Lower leg skin (tissue), 3 donors: ENCODE measurements around the gene SDK2.

Source experiments
- CTCF ChIP-seq, 3 donors: fragments of 450-650 bp; IDR thresholded peaks; one replicate each; pipeline ENCODE4 v1.5.1; 2016; ENCODE audit warnings: antibody characterized with exemption in 3 of 3, mild to moderate bottlenecking in 3 of 3, moderate library complexity in 2 of 3
- POLR2A ChIP-seq, 2 donors: fragments of 450-650 bp; IDR thresholded peaks; one replicate each; pipeline ENCODE4 v1.6.1; 2016 to 2017; ENCODE audit warnings: antibody characterized with exemption in 2 of 2, mild to moderate bottlenecking in 1 of 2, moderate library complexity in 1 of 2

GRCh38 chr17:73566905-73567782 is 77.1 kb downstream of the SDK2 start:
- TF ChIP-seq CTCF (IDR thresholded peaks at IDR 0.05), result no peak
- no peak for TF ChIP-seq POLR2A (IDR thresholded peaks at IDR 0.05)
